ENCODE results near the gene DERA.
"Not testable (repeated sequence)": the region's sequence is repeated elsewhere in the genome, so short reads cannot be mapped to it uniquely, and the experiment has no call there.

The DERA gene

DNA sequence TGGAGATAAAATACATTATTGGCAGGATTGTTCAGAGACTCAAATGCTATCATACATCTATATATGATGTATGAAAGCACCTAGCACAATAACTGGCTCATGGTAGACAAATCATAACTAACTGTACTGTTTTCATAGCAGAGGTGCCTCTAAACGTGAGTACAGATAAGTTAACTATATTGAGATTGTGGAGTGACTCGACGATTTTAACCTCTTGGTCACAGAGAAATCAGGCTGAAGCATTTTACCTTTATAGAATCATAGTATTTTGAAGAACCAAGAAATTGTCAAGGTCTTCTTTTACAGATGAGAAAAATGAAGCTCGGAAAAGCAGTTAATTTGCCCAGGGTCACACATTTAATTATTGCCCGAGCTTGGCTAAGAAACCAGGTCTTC is 666 bp upstream of the DERA start:
- DNase-seq: no peak

DNA sequence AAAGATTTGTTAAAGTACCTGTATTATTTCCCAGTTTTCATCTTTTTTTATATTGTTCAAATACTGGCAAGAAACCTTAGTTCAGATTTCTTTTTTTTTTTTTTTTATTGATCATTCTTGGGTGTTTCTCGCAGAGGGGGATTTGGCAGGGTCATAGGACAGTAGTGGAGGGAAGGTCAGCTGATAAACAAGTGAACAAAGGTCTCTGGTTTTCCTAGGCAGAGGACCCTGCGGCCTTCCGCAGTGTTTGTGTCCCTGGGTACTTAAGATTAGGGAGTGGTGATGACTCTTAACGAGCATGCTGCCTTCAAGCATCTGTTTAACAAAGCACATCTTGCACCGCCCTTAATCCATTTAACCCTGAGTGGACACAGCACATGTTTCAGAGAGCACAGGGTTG is 799 bp downstream of the DERA start:
- DNase-seq: not testable (repeated sequence)

DNA sequence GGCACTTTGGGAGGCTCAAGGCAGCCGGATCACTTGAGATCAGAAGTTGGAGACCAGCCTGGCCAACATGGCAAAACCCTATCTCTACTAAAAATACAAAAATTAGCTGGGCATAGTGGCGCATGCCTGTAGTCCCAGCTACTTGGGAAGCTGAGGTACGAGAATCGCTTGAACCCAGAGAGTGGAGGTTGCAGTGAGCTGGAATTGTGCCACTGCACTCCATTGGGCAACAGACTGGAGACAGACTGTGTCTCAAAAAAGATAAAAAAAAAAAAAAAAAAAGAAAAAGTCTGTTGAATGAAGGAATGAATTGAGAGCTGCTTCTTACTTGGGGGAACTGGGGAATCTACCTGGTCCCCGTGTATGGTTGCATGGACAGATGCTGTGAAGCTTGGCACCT is 3.0 kb downstream of the DERA start:
- DNase-seq: not testable (repeated sequence)

DNA sequence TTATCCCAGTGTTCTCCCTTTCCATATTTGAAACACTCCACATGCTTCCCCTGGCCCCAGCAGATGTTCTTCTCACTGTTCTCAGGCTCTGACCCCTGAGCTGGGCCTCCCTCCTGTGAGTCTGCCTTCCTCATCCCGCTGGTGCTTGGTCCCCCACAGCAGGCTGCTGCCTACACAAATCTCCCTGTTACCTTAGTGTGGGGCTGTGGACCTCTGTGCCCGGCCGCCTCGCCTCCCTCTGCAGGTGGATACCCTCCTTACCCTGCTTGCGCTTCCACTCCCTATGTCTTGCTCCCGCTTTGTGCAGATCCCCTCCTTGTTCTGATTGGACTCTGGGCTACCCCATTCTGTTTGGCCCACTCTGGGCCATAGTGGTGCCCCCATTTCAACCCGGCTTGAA is 6.9 kb downstream of the DERA start:
- DNase-seq: no peak

DNA sequence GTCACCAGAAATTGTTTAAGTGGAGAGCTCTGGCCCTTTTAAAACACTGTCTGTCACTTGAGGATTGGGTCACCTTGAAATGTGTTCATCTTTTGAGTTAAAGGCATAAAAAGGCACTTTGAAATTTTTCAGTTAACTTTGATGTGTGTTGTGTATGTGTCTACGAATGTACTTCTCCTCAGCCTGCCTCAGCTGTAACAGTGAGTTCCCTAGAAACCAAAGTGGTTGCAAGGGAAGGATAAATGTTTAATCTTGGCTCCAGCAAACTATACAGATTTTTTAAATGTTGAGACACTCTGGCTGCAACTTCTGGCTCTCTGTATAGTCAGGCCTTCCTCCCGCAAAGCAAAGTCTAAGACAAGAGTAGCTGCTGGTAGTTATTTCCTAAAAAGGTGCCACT is 8.3 kb downstream of the DERA start:
- no peak for DNase-seq

DNA sequence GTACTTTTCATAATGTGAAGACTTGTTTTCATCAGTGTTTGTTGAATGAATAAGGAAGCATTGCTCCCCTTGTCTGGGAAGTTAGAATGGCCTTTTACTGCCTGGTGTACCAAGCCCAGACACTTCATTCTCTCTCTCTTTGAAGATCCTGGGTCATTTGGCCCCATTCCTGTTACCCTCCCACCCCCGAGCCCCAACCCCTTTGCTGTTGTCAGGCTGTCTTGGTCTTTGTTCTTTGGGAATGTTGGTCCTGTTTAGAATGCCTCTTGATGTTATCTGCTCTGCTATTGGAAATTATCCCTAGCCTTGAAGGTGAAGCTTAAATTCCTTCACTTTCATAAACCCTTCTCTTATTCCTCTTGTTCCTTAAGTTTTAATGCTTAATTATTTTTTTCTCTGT is 13.8 kb downstream of the DERA start:
- DNase-seq: no peak

DNA sequence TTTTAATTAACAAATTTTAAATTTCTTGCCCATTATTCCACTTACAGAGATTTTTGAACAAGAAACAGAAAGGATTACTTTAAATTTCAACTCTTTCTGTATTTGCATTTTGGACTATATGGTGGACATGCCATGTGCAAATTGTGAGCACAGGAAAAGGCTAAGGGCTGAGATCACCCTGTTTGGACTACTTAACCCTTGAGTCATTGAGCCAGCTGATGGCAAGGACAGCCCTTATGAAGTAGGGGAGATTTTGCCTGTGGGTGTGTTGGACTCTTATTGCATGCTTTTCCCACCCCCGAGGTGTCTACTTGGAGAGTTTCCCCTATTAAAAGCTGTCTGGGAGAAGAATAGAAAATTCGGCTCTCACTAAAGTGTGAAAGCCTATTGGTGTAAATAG is 17.2 kb downstream of the DERA start:
- no peak for DNase-seq

DNA sequence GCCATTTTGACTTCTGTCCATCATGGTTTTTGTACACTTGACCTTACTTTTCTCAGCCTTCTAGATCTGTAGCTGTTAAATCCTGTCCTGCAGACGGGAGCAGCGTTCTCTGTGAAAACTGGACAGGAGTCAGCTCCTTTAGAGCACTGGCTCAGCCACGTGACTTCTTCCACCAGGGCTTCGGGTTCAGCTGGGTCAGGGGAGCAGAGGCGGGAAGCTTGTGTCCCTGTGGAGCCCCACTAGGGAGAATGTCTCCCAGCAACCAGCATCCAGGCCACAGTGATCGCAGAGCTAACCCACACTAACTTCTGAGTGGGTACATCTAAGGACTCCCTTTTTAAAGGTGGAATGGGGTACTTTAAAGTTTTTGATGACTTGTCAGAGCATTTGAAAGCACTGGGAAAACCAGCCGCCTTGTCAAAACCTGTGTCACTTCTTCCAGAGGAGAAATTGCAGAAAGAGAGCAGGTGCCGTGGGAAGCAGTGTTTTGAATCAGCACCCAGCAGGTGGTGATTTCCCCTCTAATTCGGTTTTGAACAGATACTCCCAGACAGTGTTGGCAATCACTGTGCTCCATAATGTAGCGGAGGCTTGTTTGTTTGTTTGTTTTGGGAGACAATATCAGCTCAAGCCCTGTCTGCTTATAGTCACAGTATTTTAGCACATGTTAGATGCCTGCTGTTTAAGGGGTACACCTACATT is 17.9 kb downstream of the DERA start:
- no peak for DNase-seq

DNA sequence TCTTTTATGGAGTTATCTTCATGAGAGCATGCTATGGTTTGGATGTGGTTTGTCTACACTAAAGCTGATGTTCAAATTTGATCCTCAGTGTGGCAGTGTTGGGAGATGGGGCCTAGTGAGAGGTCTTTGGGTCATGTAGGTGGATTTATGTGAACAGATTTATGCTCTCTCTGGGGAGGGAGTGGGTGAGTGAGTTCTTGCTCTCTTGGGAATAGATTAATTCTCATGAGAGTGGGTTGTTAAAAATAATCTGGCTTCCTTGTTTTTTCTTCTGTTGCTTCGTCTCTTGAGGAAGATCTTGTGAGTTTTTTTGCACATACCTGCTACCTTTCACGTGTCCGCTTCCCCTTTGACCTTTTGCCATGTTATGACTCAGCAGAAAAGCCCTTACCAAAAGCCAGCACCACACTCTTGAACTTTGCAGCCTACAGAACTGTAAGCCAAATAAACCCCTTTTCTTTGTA is 20.5 kb downstream of the DERA start:
- no peak for DNase-seq

DNA sequence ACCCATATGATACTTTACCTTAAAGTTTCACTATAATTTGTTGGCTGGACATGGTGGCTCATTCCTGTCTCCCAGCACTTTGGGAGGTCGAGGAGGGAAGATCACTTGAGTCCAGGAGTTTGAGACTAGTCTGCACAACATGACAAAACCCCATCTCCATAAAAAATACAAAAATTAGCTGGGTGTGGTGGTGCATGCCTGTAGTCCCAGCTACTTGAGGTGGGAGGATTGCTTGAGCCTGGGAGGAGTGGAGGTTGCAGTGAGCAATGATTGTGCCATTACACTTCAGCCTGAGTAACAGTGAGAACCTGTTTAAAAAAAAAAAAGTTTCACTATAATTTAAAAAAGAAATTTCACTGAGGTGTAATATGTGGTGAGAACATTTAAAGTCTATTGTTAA is 21.2 kb downstream of the DERA start:
- DNase-seq: no peak

DNA sequence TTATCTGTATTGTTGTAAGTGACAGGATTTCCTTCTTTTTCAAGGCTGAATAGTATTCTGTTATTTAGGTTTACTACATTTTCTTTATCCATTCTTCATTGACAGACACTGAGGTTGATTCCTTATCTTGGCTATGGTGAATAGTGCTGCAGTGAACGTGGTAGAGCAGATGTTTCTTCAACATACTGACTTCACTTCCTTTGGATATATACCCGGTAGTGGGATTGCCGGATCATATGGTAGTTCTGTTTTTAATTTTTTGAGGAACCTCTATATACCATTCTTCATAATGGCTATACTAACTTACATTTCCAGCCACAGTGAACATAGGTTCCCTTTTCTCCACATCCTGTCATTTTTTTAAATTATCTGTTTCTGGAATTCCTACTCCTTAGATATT is 21.8 kb downstream of the DERA start:
- DNase-seq: no peak

DNA sequence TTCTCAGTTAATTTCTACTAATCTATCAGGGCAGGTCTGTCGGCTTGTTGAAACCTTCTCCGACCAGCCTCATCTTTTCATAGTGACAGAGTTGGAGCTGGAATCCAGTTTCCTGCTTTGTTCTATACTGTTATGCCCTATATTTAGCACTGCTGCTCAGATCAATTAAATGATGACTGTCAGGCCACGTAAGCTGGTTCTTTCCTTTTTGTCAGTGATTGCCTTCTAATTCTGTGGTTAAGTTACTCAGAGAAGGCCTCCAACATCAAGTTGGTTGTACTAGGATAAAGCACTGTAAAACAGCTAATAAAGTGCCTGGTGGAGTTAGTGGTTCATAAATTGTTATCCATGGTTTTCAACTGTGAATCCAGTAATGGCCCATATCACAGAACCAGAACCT is 22.6 kb downstream of the DERA start:
- no peak for DNase-seq

DNA sequence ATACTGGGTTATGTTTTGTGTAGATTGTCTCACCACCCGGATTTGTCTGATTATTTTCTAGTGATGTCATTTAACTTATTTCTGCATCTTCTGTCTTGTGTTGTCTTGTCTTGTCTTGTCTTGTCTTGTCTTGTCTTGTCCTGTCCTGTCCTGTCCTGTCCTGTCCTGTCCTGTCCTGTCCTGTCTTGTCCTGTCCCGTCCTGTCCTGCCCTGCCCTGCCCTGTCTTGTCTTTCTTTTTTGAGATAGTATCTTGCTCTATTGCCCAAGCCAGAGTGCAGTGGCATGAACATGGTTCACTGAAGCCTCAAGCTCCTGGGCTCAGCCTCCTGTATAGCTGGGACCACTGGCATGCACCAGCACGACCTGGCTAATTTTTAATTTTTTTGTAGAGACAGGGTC is 25.6 kb downstream of the DERA start:
- DNase-seq: no peak

DNA sequence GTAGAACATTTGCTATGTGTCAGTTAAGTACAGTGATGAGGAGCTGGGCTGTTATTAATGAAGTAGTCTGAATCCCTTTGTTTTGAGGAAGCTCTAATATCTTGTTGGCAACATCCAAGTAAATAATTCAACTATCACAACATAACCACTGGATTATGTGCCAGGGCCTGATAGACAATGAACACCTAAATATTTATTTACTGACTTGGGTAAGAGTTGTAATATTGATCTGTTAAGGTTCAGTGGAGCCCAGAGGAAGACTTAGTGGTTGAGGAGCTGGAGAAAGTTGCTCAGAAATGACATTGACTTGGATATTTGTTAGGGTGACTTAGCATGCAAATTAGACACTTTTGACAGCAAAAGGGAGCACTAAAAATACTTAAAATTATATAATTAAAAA is 26.8 kb downstream of the DERA start:
- DNase-seq: no peak

DNA sequence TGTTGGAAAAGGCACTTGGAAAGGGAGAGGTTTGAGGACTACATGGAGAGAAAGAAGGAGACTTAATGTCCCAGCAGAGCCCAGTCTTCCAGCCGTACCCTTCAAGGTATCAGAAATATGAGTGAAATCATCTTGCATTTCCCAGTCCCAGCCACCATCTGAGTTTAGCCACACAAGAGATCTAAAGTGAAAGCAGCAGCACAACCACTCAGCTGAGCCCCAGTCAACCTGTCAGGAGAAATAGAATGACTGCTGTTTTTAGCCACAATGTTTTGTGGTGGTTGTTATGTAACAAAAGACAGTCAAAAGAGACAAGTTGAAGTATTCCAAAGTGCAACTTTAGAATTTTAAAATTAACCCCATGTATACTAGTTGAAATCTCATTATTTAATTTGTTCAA is 28.0 kb downstream of the DERA start:
- DNase-seq: no peak

DNA sequence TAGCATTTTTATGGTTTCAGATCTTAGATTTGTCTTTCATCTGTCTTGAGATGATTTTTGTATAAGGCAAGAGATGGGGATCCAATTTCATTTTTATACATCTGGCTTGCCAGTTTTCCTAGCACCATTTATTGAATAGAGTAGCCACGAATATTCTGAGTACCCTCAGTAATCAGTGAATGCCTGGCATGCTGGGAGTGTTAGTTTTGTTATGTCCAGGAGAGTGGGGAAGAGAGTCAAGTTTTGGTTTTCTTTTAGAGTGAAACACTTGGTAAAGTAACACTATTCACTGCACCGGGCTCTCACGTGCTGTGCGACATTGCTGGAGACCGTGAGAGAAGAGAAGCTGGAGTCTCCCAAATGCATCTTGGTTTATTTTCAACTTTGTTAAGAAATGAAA is 31.3 kb downstream of the DERA start:
- no peak for DNase-seq

DNA sequence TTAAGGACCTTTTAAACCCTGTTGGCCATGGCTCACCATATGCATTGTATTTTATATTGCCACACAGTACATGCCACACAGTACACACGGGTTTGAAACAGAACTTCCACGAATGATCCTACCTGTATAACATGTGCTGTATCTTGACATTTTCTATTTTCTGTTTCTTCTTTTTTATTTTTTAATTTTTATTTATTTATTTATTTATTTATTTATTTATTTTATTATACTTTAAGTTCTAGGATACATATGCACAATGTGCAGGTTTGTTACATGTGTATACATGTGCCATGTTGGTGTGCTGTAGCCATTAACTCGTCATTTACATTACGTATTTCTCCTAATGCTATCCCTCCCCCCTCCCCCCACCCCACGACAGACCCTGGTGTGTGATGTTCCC is 32.4 kb downstream of the DERA start:
- not testable (repeated sequence) for DNase-seq

DNA sequence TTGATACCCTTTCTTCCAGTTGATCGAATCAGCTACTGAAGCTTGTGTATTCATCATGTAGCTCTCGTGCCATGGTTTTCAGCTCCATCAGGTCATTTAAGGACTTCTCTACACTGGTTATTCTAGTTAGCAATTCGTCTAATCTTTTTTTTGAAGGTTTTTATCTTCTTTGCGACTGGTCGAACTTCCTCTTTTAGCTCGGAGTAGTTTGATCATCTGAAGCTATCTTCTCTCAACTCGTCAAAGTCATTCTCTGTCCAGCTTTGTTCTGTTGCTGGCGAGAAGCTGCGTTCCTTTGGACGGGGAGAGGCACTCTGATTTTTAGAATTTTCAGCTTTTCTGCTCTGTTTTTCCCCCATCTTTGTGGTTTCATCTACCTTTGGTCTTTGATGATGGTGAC is 37.3 kb downstream of the DERA start:
- not testable (repeated sequence) for DNase-seq

DNA sequence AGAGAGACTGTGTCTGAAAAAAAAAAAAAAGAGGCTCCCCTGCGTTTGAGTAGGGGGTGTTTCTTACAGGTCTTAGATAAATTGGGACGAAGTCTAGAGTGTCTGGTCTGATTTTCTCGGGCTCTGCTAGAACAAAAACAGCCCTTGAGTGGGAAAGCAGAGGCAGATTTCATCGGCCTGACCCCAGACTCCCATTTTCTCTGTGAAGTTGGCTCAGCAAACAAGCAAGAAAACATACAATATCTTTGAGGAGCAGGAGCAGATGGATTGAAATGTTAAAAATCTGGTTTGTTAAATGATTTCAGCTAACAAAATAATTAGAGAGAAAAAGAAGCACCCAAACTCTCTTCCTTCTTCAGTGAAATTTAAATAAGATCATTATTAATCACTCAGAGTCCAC is 44.1 kb downstream of the DERA start:
- DNase-seq: no peak

DNA sequence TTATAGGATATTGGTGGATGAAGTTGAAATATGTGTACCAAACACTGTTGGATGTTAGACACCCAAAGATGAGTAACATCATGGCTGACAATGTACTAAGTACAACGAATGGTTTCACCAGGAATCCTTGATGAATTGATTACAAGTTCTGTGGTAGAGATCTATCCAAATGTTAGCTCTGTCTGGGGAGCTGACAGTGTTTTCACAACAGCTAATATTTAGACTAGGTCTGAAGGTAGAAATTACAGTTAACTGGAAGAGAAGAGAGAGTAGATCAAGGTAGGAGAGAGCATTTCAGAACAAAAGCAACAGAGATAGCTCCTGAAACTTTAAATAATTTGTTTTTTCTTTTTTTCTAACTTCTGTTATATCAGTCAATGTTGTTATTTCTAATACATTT is 44.9 kb downstream of the DERA start:
- no peak for DNase-seq

DNA sequence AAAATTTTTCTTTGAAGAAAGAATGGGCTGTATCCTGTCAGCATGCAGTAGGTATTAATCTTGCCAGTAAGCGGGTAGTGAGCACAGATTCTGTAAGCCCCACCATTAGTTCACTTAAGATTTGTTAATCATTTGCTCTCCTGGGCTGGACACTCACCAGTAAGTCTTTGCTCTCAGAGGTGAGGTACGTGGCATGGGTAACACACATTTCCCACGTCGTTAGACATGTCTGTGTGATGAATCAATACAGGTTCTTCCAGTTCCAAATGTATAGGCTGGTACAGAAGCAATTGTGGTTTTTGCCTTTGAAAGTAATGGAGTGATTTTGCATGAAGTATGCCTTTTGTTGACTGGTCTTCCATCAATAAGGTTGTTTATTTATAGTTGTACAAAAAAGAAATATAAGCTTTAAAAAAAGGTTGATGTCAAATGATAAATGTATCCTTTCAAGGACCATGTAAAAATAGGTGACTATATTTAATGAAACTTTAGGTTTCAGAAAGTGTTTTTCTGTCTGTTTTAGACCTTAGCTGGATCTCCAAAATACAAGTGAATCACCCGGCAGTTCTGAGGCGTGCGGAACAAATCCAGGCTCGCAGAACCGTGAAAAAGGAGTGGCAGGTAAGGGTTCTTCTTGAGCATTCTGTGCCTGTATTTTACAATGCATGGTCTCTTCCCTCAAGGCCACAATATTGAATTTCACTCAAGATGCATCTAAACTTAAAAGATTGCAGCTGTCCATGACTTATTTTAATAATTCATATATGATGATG is 45.5 kb downstream of the DERA start:
- no peak for DNase-seq

DNA sequence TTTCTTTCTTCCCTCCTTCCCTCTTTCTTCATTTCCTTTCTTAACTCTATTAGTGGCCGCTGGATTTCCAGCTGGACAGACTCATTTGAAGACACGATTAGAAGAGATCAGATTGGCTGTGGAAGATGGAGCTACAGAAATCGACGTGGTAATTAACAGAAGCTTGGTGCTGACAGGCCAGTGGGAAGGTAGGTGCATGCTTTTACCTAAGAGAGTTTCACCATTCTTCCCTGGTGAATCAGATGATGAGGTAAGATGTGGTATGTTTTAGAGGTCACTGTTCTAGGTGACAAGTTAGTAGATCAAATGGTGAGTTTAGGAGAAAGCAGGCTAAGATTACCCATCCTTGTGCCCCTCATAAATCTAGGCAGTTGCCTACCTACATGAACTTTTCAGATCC is 51.6 kb downstream of the DERA start:
- no peak for DNase-seq

DNA sequence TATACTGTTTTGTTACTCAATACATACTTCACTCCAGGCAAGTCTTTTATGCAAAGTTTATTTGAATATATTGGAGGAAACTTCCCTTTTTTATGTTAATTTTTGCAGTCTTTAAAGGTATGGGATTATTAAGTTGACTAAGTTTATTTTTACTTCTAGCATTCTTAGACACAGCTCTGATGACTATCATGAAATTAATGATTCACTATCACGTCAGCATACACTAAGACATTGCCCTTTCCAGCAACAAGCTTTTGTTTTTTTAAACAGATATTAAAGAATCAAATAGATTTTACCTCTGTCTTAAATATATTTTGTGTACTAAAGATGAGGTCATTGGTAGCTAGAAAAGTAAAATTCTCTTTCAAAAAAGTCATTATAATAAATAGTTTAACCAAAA is 52.1 kb downstream of the DERA start:
- no peak for DNase-seq

DNA sequence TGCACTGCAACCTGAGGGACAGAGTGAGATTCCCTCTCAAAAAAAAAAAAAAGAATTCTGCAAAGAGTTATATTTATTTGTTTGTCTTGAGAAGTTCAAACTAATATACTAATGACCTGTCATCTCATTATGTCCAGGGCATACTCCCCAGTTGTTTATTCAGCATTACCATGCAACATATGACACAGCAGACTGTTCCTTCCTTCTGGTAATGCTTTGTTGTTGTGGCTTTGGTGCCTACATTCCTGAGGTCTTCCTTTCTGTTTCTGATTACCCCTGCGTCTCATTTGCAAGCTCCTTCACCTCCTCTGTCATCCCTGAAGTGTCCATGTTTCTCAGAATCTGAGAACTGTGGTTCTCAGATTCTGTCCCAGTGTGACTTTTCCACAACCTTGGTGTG is 55.3 kb downstream of the DERA start:
- no peak for DNase-seq

DNA sequence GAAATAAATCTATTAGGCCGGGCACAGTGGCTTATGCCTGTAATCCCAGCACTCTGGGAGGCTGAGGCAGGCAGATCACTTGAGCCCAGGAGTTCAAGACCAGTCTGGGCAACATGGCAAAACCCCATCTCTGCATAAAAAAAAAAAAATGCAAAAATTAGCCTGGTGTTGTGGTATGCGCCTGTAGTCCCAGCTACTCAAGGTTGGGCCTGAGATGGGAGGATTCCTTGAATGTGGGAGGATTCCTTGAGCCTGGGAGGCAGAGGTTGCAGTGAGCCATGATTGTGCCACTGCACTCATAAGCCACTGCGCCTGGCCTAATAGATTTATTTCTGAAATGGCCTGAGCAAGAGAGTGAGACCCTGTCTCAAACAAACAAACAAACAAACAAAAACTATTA is 55.9 kb downstream of the DERA start:
- not testable (repeated sequence) for DNase-seq

Data from stimulated activated CD4-positive, alpha-beta T cell treated with anti-CD3 and anti-CD28 coated beads, Interleukin-2, amount 100 ng/mL, for 24 hours (primary cell).